ENCODE data around the gene CYTH2. TPM values are rescaled to one million over a fixed set of nuclear protein-coding genes. Genes with fewer than 3 reads are reported as not detected.

The CYTH2 gene
- polyA plus RNA-seq, 2 of the 4 experiments (the other 2 are of a cell fraction): 33.4 to 50.5 TPM

DNA sequence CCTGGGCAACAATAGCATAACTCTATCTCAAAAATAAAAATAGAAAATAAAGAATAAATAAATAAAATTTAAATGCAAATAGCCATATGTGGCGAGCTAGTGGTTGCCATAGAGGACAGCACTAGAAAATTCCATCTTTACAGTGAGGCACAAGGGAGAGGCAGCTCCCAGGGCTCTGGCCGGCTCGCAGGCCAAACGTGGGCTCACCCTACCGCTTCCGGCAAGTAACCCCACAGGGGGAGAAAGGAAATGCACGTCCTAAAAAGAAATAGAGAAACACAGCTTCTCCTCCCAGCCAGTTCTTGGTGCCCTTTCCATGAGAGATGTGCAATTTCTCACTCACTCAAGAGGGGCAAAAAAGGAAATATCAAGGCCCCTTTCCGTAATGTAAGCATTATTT lies 35.8 kb upstream of the CYTH2 start:
- peak in 1 of 2 experiments; percentile 41; a peak in 3 of 6 replicates for ATAC-seq
- Histone ChIP-seq H3K4me1 (no peaks in the 10 kb centered on the region), H3K4me2 (no peak overlapping the region), H3K9me3 (peaks cover 9% of the 10 kb centered on the region; the same call in 2 of the 3 replicates), H3K4me3 (no peak overlapping the region), H3K27ac (no peak overlapping the region)
- no peak for FAIRE-seq
- ChIA-PET CTCF (interaction anchor here (0.6 to 5.6 kb wide), 3 partner anchors 12 to 75 kb away, joined by 3 to 30 read pairs (median 4); partner anchors contain the start of gene GRWD1), POLR2A (no interaction called here)
- TF ChIP-seq PHF8 (IDR thresholded peaks at IDR 0.05; ENCODE audit: borderline replicate concordance, low read depth): no peak
- no peak for TF ChIP-seq RAD21 (conservative IDR thresholded peaks at IDR 0.05 in 1 of 2, IDR thresholded peaks at IDR 0.05 in 1 of 2)
- no peak for TF ChIP-seq E2F6 (IDR thresholded peaks at IDR 0.05; ENCODE audit: borderline replicate concordance, low read depth)
- no peak for TF ChIP-seq TFCP2L1 (CRISPR knock-in tag; IDR thresholded peaks at IDR 0.05)
- no peak for TF ChIP-seq JUN (IDR thresholded peaks at IDR 0.05)
- no peak for TF ChIP-seq FOSL2 (IDR thresholded peaks at IDR 0.05)
- TF ChIP-seq FOSL2 (CRISPR knock-in tag; IDR thresholded peaks at IDR 0.05): no peak
- 87% methylated on average over 8 of the region's 8 CpGs for WGBS (ENCODE audit: missing lambda C conversion rate)
- no peak for DNase-seq (ENCODE audit: low read depth in 1 of 2, low spot score in 1 of 2)

DNA sequence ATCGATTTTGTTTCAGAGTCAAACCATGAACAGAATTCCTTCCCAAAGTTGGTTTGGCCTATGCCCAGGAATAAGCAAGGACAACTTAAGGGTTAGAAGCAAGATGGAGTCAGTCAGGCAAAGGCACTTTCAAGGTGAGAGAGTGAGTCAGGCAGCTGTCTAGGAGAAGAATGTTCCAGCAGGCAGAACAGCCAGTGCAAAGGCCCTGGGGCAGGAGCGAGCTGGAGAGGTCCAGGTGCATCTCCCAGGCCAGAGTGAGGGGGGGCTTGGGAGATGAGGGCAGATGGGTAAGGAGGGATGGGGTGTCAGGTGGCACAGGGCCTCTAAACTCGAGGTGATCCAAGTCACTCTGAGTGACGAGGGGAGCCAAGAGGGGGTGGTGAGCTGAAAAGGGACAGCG lies 32.6 kb upstream of the CYTH2 start:
- Histone ChIP-seq H3K4me1 (no peaks in the 10 kb centered on the region), H3K4me2 (no peak overlapping the region), H3K9me3 (no peaks in the 10 kb centered on the region; the same call in 2 of the 3 replicates), H3K4me3 (no peak overlapping the region), H3K27ac (no peak overlapping the region)
- ATAC-seq: 0 out of 6 replicates have a peak, but pooled peaks of 1 of the 2 experiments have one; percentile 21
- DNase-seq (ENCODE audit: low read depth in 1 of 2, low spot score in 1 of 2): no peak
- 81% methylated on average over 5 of the region's 5 CpGs for WGBS (ENCODE audit: missing lambda C conversion rate)
- POLR2A ChIA-PET: no interaction called here
- FAIRE-seq: no peak
- CTCF ChIA-PET: interaction anchor here (0.8 to 5.6 kb wide), 5 partner anchors 9 to 147 kb away, joined by 3 to 30 read pairs (median 3); partner anchors contain the start of genes GRIN2D and GRWD1
- TF ChIP-seq, protein P1, sequence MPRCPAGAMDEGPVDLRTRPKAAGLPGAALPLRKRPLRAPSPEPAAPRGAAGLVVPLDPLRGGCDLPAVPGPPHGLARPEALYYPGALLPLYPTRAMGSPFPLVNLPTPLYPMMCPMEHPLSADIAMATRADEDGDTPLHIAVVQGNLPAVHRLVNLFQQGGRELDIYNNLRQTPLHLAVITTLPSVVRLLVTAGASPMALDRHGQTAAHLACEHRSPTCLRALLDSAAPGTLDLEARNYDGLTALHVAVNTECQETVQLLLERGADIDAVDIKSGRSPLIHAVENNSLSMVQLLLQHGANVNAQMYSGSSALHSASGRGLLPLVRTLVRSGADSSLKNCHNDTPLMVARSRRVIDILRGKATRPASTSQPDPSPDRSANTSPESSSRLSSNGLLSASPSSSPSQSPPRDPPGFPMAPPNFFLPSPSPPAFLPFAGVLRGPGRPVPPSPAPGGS (IDR thresholded peaks at IDR 0.05): no peak
- TF ChIP-seq CEBPB (IDR thresholded peaks at IDR 0.05) (no peak), NPAS2 (CRISPR knock-in tag; IDR thresholded peaks at IDR 0.05; ENCODE audit: borderline replicate concordance) (no peak), PBX3 (IDR thresholded peaks at IDR 0.05) (no peak), RARB (CRISPR knock-in tag; IDR thresholded peaks at IDR 0.05) (no peak), RAD21 (conservative IDR thresholded peaks at IDR 0.05 in 1 of 2, IDR thresholded peaks at IDR 0.05 in 1 of 2) (no peak), E2F6 (IDR thresholded peaks at IDR 0.05; ENCODE audit: borderline replicate concordance, low read depth) (no peak), KDM5A (IDR thresholded peaks at IDR 0.05) (no peak), ZSCAN20 (CRISPR knock-in tag; IDR thresholded peaks at IDR 0.05) (no peak), RNF2 (IDR thresholded peaks at IDR 0.05; ENCODE audit: borderline replicate concordance, low read depth) (no peak), PHF8 (IDR thresholded peaks at IDR 0.05; ENCODE audit: borderline replicate concordance, low read depth) (no peak), REST (IDR thresholded peaks at IDR 0.05) (no peak), EHMT2 (IDR thresholded peaks at IDR 0.05; ENCODE audit: low read depth) (no peak), SREBF2 (IDR thresholded peaks at IDR 0.05) (no peak)
- TF ChIP-seq, protein P2, sequence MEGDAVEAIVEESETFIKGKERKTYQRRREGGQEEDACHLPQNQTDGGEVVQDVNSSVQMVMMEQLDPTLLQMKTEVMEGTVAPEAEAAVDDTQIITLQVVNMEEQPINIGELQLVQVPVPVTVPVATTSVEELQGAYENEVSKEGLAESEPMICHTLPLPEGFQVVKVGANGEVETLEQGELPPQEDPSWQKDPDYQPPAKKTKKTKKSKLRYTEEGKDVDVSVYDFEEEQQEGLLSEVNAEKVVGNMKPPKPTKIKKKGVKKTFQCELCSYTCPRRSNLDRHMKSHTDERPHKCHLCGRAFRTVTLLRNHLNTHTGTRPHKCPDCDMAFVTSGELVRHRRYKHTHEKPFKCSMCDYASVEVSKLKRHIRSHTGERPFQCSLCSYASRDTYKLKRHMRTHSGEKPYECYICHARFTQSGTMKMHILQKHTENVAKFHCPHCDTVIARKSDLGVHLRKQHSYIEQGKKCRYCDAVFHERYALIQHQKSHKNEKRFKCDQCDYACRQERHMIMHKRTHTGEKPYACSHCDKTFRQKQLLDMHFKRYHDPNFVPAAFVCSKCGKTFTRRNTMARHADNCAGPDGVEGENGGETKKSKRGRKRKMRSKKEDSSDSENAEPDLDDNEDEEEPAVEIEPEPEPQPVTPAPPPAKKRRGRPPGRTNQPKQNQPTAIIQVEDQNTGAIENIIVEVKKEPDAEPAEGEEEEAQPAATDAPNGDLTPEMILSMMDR (IDR thresholded peaks at IDR 0.05): no peak

All from A549 (cell line).